H1 (cell line): ENCODE measurements around the gene CD79A. TPM values are rescaled to one million over a fixed set of nuclear protein-coding genes. Genes with fewer than 3 reads are reported as not detected.

Experiments used
- ASH2L ChIP-seq: fragments of 200-600, 300-600 bp; sonication (generic); IDR thresholded peaks from one replicate; pipeline ENCODE4 v1.7.1; 2017; ENCODE audit warnings: low read length
- CHD7 ChIP-seq: fragments of 300-600 bp; sonication (generic); IDR thresholded peaks from 2 replicates; pipeline ENCODE4 v1.7.1; 2012; ENCODE audit warnings: low read length, moderate library complexity, mild to moderate bottlenecking, inconsistent platforms; ENCODE audit not compliant: insufficient replicate concordance
- polyA plus RNA-seq, 7 experiments: library from polyadenylated mRNA; depleted of rRNA in 3 of 7; stranded (reverse) in 5 of 7; unstranded in 2 of 7; fragments of >200 nt in 5 of 7; fragments of 200-250 nt in 2 of 7; gene quantifications; 1 replicate in 5 of 7; 2 replicates in 1 of 7; 4 replicates in 1 of 7; pipeline versions ENCODE4 v1.2.1 to v1.2.3, GENCODE V29; 2011 to 2013; ENCODE audit warnings: missing spikeins in 2 of 7, mixed read lengths in 2 of 7
- total RNA-seq: library from RNA; stranded (reverse); fragmentation: NEBNext Ultra II Directional; extraction: Animal tissue kit (Norgen Biotek cat#: 25700); gene quantifications from 2 replicates; pipeline ENCODE4 v1.2.1, GENCODE V29; 2021

Gene CD79A
- total and polyA plus RNA-seq, 2 of the 8 experiments (the other 6 are each of a cell fraction or from before 2014, with no cell fraction given): 0.54 to 0.77 TPM

- TF ChIP-seq CHD7 (no peak), ASH2L (no peak)
These were observed 1.1 kb downstream of the CD79A start (continued) for GRCh38 chr19:41877916-41878905.
